Endothelial cell of umbilical vein (primary cell): ENCODE data around the gene SNRNP200. TPM values are rescaled to one million over a fixed set of nuclear protein-coding genes. Genes with fewer than 3 reads are reported as not detected.

Experiments
- BruUV-seq: library from RNA; stranded (reverse); fragments of 400-500 nt; replicated peaks from 2 replicates; lab custom pipeline; 2021; lab: Mats Ljungman, UMichigan
- CTCF ChIA-PET: fragments of 300-600, 350-600 bp; sonication (Branson Sonifier 250); formaldehyde crosslinking; loops from one replicate; lab custom pipeline; 2021; ENCODE audit warnings: antibody characterized with exemption, inconsistent platforms; lab: Charles Lee
- POLR2A ChIA-PET: fragments of 300-600, 350-600 bp; sonication (Branson Sonifier 250); formaldehyde crosslinking; loops from one replicate; lab custom pipeline; 2021; ENCODE audit warnings: antibody characterized with exemption, inconsistent platforms; lab: Charles Lee
- DNase-seq: peaks from one replicate; pipeline ENCODE4 v3.0.0-alpha.2; 2011; ENCODE audit warnings: low read depth, low spot score
- FAIRE-seq: peaks from 2 replicates; lab custom pipeline; 2011; peaks lifted over from hg19 to GRCh38; lab: Jason Lieb, UNC
- H2AFZ ChIP-seq: 2 replicates; pipeline ENCODE4 v1.6.0; 2012; ENCODE audit warnings: low read depth, low read length, control low read depth, inconsistent platforms
- H3K27ac ChIP-seq: 2 replicates; pipeline ENCODE4 v1.5.1; 2011; ENCODE audit warnings: low read depth, mild to moderate bottlenecking, control low read depth, low read length, moderate library complexity; ENCODE audit not compliant: insufficient read depth
- H3K27me3 ChIP-seq, 2 experiments: 2 replicates each; pipeline versions ENCODE4 v1.6.0 to v1.6.1; 2011; ENCODE audit warnings: low read length in 2 of 2, mixed read lengths in 1 of 2; ENCODE audit not compliant: control insufficient read depth in 2 of 2, insufficient read depth in 2 of 2
- H3K36me3 ChIP-seq, 2 experiments: 2 replicates in 1 of 2; 3 replicates in 1 of 2; pipeline ENCODE4 v1.5.1; 2011; ENCODE audit warnings: low read length in 2 of 2, mild to moderate bottlenecking in 1 of 2, moderate library complexity in 1 of 2; ENCODE audit not compliant: control insufficient read depth in 2 of 2, insufficient read depth in 2 of 2; ENCODE audit errors: extremely low read depth in 1 of 2
- H3K4me1 ChIP-seq: 3 replicates; pipeline ENCODE4 v1.5.1; 2011; ENCODE audit warnings: mild to moderate bottlenecking, low read length; ENCODE audit not compliant: control insufficient read depth, insufficient read depth; ENCODE audit errors: extremely low read depth
- H3K4me2 ChIP-seq: 2 replicates; pipeline ENCODE4 v1.6.1; 2011; ENCODE audit warnings: low read length, control low read depth, mixed read lengths; ENCODE audit not compliant: insufficient read depth
- H3K4me3 ChIP-seq, 3 experiments: fragments of 200-600 bp in 1 of 3; sonication (generic), shearing (Covaris generic) in 1 of 3; replicated peaks in 1 of 3; 2 replicates each; pipeline ENCODE4 v1.5.1; 2011 to 2016; ENCODE audit warnings: control low read depth in 3 of 3, low read length in 3 of 3, mild to moderate bottlenecking in 2 of 3, inconsistent platforms in 1 of 3, low read depth in 1 of 3, moderate library complexity in 1 of 3; ENCODE audit not compliant: insufficient read depth in 1 of 3
- H3K79me2 ChIP-seq: 2 replicates; pipeline ENCODE4 v1.6.0; 2012; ENCODE audit warnings: low read length, inconsistent platforms; ENCODE audit not compliant: control insufficient read depth, insufficient read depth
- H3K9ac ChIP-seq: replicated peaks from 2 replicates; pipeline ENCODE3; 2011; ENCODE audit warnings: low read length, control low read depth; ENCODE audit not compliant: insufficient read depth; ENCODE audit errors: extremely low read depth
- H3K9me1 ChIP-seq: replicated peaks from 3 replicates; pipeline ENCODE4 v1.6.0; 2011; ENCODE audit warnings: mild to moderate bottlenecking, low read length; ENCODE audit not compliant: control insufficient read depth, insufficient read depth; ENCODE audit errors: extremely low read depth
- H3K9me3 ChIP-seq: replicated peaks from 2 replicates; pipeline ENCODE4 v1.5.1; 2012; ENCODE audit warnings: low read length, inconsistent platforms; ENCODE audit not compliant: control insufficient read depth, insufficient read depth
- H4K20me1 ChIP-seq: replicated peaks from 2 replicates; pipeline ENCODE3; 2011; ENCODE audit warnings: mild to moderate bottlenecking, low read length; ENCODE audit not compliant: control insufficient read depth, insufficient read depth; ENCODE audit errors: extremely low read depth
- EZH2 ChIP-seq: IDR thresholded peaks from 2 replicates; pipeline ENCODE4 v1.6.1; 2012; ENCODE audit warnings: borderline replicate concordance, low read depth, mild to moderate bottlenecking, moderate library complexity, low read length, inconsistent platforms; ENCODE audit not compliant: severe bottlenecking
- FOS ChIP-seq: IDR thresholded peaks from 2 replicates; pipeline ENCODE4 v1.6.1; 2011; ENCODE audit warnings: mild to moderate bottlenecking, low read length, moderate library complexity, borderline replicate concordance; ENCODE audit not compliant: insufficient read depth
- GATA2 ChIP-seq: IDR thresholded peaks from 2 replicates; pipeline ENCODE4 v1.7.0; 2011; ENCODE audit warnings: low read depth, mild to moderate bottlenecking, moderate library complexity, mixed read lengths, low read length; ENCODE audit not compliant: insufficient read length, insufficient read depth
- JUN ChIP-seq: IDR thresholded peaks from 2 replicates; pipeline ENCODE4 v1.6.1; 2011; ENCODE audit warnings: borderline replicate concordance, low read depth; ENCODE audit not compliant: insufficient read length, insufficient read depth
- MYC ChIP-seq: IDR thresholded peaks from one replicate; pipeline ENCODE4 v1.6.1; 2011; ENCODE audit warnings: mild to moderate bottlenecking, low read depth, low read length
- POLR2A ChIP-seq: IDR thresholded peaks from 2 replicates; pipeline ENCODE4 v1.6.1; 2012; ENCODE audit warnings: low read depth, mild to moderate bottlenecking, control low read depth, low read length
- POLR2AphosphoS5 ChIP-seq: IDR thresholded peaks from 2 replicates; pipeline ENCODE4 v1.6.1; 2012; ENCODE audit warnings: low read depth, mild to moderate bottlenecking, control low read depth, low read length, moderate library complexity; ENCODE audit not compliant: insufficient read depth
- dilution Hi-C: fragments of 300-500 bp; cut with MboI; formaldehyde crosslinking; loops from one replicate; pipeline ENCODE4 v1.15.0; 2019; ENCODE audit warnings: low sequenced_read_pairs; ENCODE audit not compliant: extremely low pct_ligation_motif_present
- intact Hi-C: fragments of 100-400 bp; cut with micrococcal nuclease; formaldehyde crosslinking; loops from one replicate; pipeline ENCODE4 v1.10.0; 2022
- polyA plus RNA-seq, 4 experiments: library from polyadenylated mRNA; depleted of rRNA in 3 of 4; stranded (reverse) in 3 of 4; unstranded in 1 of 4; fragments of >200 nt; gene quantifications; 2 replicates each; pipeline versions ENCODE4 v1.2.1 to v1.2.3, GENCODE V29; 2011 to 2012; ENCODE audit warnings: missing spikeins in 1 of 4
- total RNA-seq: library from RNA; stranded (reverse); gene quantifications from 2 replicates; pipeline ENCODE4 v1.2.3, GENCODE V29; 2021
- TF ChIP-seq, protein P1 (sequence below), 2 donors: IDR thresholded peaks; 1 replicate in 1 of 2; 2 replicates in 1 of 2; pipeline ENCODE4 v1.5.1; 2011; ENCODE audit warnings: low read length in 2 of 2, mild to moderate bottlenecking in 2 of 2, moderate library complexity in 2 of 2, control low read depth in 1 of 2, inconsistent platforms in 1 of 2, low read depth in 1 of 2; ENCODE audit not compliant: insufficient read depth in 1 of 2; ENCODE audit errors: extremely low read depth in 1 of 2
- TF ChIP-seq, protein P2 (sequence below): IDR thresholded peaks from 2 replicates; pipeline ENCODE4 v1.6.1; 2011; ENCODE audit not compliant: insufficient read depth, insufficient read length

Gene SNRNP200
- total and polyA plus RNA-seq, 2 donors (not counting 3 experiments of a cell fraction or from before 2014, with no cell fraction given), result 124 to 155 TPM

DNA sequence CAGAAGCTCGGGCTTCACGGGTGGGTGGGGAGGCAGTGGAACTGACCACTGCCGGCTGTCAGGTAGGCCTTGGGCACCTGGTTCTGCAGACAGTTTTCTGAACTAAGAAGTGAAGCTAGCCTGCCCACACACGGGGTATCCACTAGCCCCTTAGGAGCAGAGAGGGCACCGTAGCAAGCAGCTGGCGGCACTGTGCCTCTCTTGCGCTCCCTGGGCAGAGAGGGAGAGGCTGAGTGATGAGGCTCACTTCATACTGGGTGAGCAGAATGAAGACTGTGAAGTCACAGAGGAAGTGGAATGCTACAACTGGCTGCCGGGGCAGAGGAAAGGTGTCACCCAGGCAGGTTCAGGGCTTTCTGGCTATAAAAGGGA is 20.5 kb upstream of the SNRNP200 start:
- Histone ChIP-seq H3K9ac (no peak overlapping the region), H3K4me2 (peak overlapping the region; percentile 89), H3K9me3 (no peaks in the 10 kb centered on the region), H3K79me2 (no peaks in the 10 kb centered on the region), H3K9me1 (no peaks in the 10 kb centered on the region), H3K4me3 (peak overlapping the region; percentile 56 to 86 (median 63)), H3K36me3 (no peaks in the 10 kb centered on the region), H4K20me1 (no peaks in the 10 kb centered on the region), H3K27ac (no peak overlapping the region), H2AFZ (peak overlapping the region; percentile 99), H3K27me3 (peaks cover 10 to 11% of the 10 kb centered on the region in 2 experiments), H3K4me1 (peaks cover 23% of the 10 kb centered on the region)
- DNase-seq (no peak), FAIRE-seq (no peak)
- dilution Hi-C loops (no loop called here), intact Hi-C loops (no loop called here)
- POLR2A ChIA-PET, result interaction anchor here (0.5 kb wide), 1 partner anchor 10 kb away, joined by 10 read pairs; the partner anchor contains the start of gene NCAPH
- no TSS peak for BruUV-seq
- CTCF ChIA-PET, result interaction anchor here (0.7 to 1.7 kb wide), 4 partner anchors 10 to 228 kb away, joined by 4 read pairs; no protein-coding TSS in a partner anchor
- TF ChIP-seq POLR2A (no peak), GATA2 (no peak), EZH2 (no peak), FOS (no peak), POLR2AphosphoS5 (no peak), JUN (no peak), MYC (no peak)
- TF ChIP-seq, protein P1, sequence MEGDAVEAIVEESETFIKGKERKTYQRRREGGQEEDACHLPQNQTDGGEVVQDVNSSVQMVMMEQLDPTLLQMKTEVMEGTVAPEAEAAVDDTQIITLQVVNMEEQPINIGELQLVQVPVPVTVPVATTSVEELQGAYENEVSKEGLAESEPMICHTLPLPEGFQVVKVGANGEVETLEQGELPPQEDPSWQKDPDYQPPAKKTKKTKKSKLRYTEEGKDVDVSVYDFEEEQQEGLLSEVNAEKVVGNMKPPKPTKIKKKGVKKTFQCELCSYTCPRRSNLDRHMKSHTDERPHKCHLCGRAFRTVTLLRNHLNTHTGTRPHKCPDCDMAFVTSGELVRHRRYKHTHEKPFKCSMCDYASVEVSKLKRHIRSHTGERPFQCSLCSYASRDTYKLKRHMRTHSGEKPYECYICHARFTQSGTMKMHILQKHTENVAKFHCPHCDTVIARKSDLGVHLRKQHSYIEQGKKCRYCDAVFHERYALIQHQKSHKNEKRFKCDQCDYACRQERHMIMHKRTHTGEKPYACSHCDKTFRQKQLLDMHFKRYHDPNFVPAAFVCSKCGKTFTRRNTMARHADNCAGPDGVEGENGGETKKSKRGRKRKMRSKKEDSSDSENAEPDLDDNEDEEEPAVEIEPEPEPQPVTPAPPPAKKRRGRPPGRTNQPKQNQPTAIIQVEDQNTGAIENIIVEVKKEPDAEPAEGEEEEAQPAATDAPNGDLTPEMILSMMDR (IDR thresholded peaks at IDR 0.05; ENCODE audit: extremely low read depth in 1 of 2, insufficient read depth in 1 of 2, low read depth in 1 of 2, low read length in 2 of 2), result no peak
- TF ChIP-seq, protein P2, sequence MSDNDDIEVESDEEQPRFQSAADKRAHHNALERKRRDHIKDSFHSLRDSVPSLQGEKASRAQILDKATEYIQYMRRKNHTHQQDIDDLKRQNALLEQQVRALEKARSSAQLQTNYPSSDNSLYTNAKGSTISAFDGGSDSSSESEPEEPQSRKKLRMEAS, result no peak
